IMR-90 (cell line): ENCODE results near the gene INHA. TPM values are rescaled to one million over a fixed set of nuclear protein-coding genes. Genes with fewer than 3 reads are reported as not detected.

Source experiments
- ATAC-seq: fragments of 200-7000 bp; cut with Tn5 transposase; 2 replicates; pipeline ENCODE4 v1.9.1; 2020; ENCODE audit warnings: low read depth, mild to moderate bottlenecking, moderate library complexity
- BruUV-seq: library from RNA; stranded (reverse); fragments of 400-500 nt; replicated peaks from 2 replicates; lab custom pipeline; 2021; lab: Mats Ljungman, UMichigan
- CTCF ChIA-PET: fragments of 300-600 bp; formaldehyde crosslinking; extraction: SDS; loops from one replicate; lab custom pipeline; 2021; ENCODE audit warnings: antibody characterized with exemption; lab: Yijun Ruan, JAX
- POLR2A ChIA-PET: fragments of 300-600 bp; sonication (Branson Sonifier 250); formaldehyde crosslinking; loops from one replicate; lab custom pipeline; 2022; ENCODE audit warnings: antibody characterized with exemption; ENCODE audit not compliant: unreplicated experiment; lab: Charles Lee
- DNase-seq: peaks from one replicate; pipeline ENCODE4 v3.0.0; 2013
- H2AFZ ChIP-seq: replicated peaks from 2 replicates; pipeline ENCODE3; 2013; ENCODE audit warnings: low read length, mild to moderate bottlenecking; ENCODE audit not compliant: poor library complexity
- H2AK5ac ChIP-seq: 2 replicates; pipeline ENCODE4 v1.6.1; 2013; ENCODE audit warnings: low read depth, low read length, inconsistent platforms
- H2AK9ac ChIP-seq: replicated peaks from 2 replicates; pipeline ENCODE3; 2013; ENCODE audit warnings: mild to moderate bottlenecking, low read depth, low read length, moderate library complexity; ENCODE audit not compliant: poor library complexity
- H2BK120ac ChIP-seq: 2 replicates; pipeline ENCODE4 v1.6.1; 2013; ENCODE audit warnings: low read depth, low read length, inconsistent platforms
- H2BK15ac ChIP-seq: 3 replicates; pipeline ENCODE4 v1.6.1; 2013; ENCODE audit warnings: low read depth, low read length, inconsistent platforms
- H2BK20ac ChIP-seq: 2 replicates; pipeline ENCODE4 v1.6.1; 2013; ENCODE audit warnings: low read depth, mild to moderate bottlenecking, inconsistent platforms, low read length, moderate library complexity
- H2BK5ac ChIP-seq: 2 replicates; pipeline ENCODE4 v1.6.1; 2013; ENCODE audit warnings: mild to moderate bottlenecking, low read depth, low read length, inconsistent platforms; ENCODE audit not compliant: poor library complexity, severe bottlenecking
- H3K14ac ChIP-seq: replicated peaks from 2 replicates; pipeline ENCODE4 v1.6.1; 2013; ENCODE audit warnings: low read depth, low read length, inconsistent platforms
- H3K18ac ChIP-seq: 2 replicates; pipeline ENCODE4 v1.6.1; 2013; ENCODE audit warnings: low read depth, low read length, control low read depth
- H3K23ac ChIP-seq: 2 replicates; pipeline ENCODE4 v1.6.1; 2013; ENCODE audit warnings: low read depth, low read length, inconsistent platforms
- H3K27ac ChIP-seq: 2 replicates; pipeline ENCODE4 v1.5.1; 2013; ENCODE audit warnings: mild to moderate bottlenecking, control low read depth, low read length; ENCODE audit not compliant: insufficient read depth
- H3K27me3 ChIP-seq: 2 replicates; pipeline ENCODE4 v1.6.1; 2013; ENCODE audit warnings: low read length; ENCODE audit not compliant: control insufficient read depth, insufficient read depth
- H3K36me3 ChIP-seq: 2 replicates; pipeline ENCODE4 v1.6.1; 2013; ENCODE audit warnings: low read length, mixed read lengths; ENCODE audit not compliant: control insufficient read depth, insufficient read depth
- H3K4ac ChIP-seq: 2 replicates; pipeline ENCODE4 v1.6.1; 2013; ENCODE audit warnings: low read depth, low read length, inconsistent platforms
- H3K4me1 ChIP-seq: 2 replicates; pipeline ENCODE4 v1.6.1; 2013; ENCODE audit warnings: low read length, mixed read lengths; ENCODE audit not compliant: control insufficient read depth, insufficient read depth
- H3K4me2 ChIP-seq: 2 replicates; pipeline ENCODE4 v1.6.1; 2013; ENCODE audit warnings: low read depth, mild to moderate bottlenecking, control low read depth, low read length, moderate library complexity
- H3K4me3 ChIP-seq: 2 replicates; pipeline ENCODE4 v1.5.1; 2013; ENCODE audit warnings: low read depth, mild to moderate bottlenecking, control low read depth, low read length, moderate library complexity; ENCODE audit not compliant: insufficient read depth
- H3K56ac ChIP-seq: 2 replicates; pipeline ENCODE4 v1.6.1; 2013; ENCODE audit warnings: low read length, inconsistent platforms; ENCODE audit not compliant: insufficient read depth; ENCODE audit errors: extremely low read depth
- H3K79me1 ChIP-seq, 2 experiments: 2 replicates each; pipeline ENCODE4 v1.6.1; 2013; ENCODE audit warnings: low read length in 2 of 2, inconsistent platforms in 1 of 2, low read depth in 1 of 2
- H3K9ac ChIP-seq: 2 replicates; pipeline ENCODE4 v1.6.1; 2013; ENCODE audit warnings: low read depth, low read length, control low read depth
- H3K9me1 ChIP-seq: 2 replicates; pipeline ENCODE4 v1.6.1; 2013; ENCODE audit warnings: low read length, inconsistent platforms; ENCODE audit not compliant: insufficient read depth
- H3K9me3 ChIP-seq: 2 replicates; pipeline ENCODE4 v1.6.1; 2013; ENCODE audit warnings: low read length; ENCODE audit not compliant: control insufficient read depth, insufficient read depth
- H4K20me1 ChIP-seq: 2 replicates; pipeline ENCODE4 v1.6.1; 2013; ENCODE audit warnings: low read length, inconsistent platforms; ENCODE audit not compliant: insufficient read depth
- H4K5ac ChIP-seq: 2 replicates; pipeline ENCODE4 v1.6.1; 2013; ENCODE audit warnings: mild to moderate bottlenecking, low read depth, low read length, control low read depth
- H4K8ac ChIP-seq, 2 experiments: 2 replicates each; pipeline ENCODE4 v1.6.1; 2013; ENCODE audit warnings: low read depth in 2 of 2, low read length in 2 of 2, control low read depth in 1 of 2, inconsistent platforms in 1 of 2
- H4K91ac ChIP-seq: 2 replicates; pipeline ENCODE4 v1.6.1; 2013; ENCODE audit warnings: low read depth, low read length, inconsistent platforms; ENCODE audit not compliant: insufficient read depth
- BHLHE40 ChIP-seq: fragments of 150-350 bp; IDR thresholded peaks from 2 replicates; pipeline ENCODE4 v1.6.1; 2016; ENCODE audit warnings: mild to moderate bottlenecking, low read depth, low read length
- CEBPB ChIP-seq: IDR thresholded peaks from 2 replicates; pipeline ENCODE4 v1.6.1; 2012; ENCODE audit warnings: low read depth, low read length, improper control_type of control experiment
- CHD1 ChIP-seq: IDR thresholded peaks from 2 replicates; pipeline ENCODE4 v1.6.1; 2012; ENCODE audit warnings: low read depth, low read length, improper control_type of control experiment
- ELK1 ChIP-seq: fragments of 150-350 bp; IDR thresholded peaks from 2 replicates; pipeline ENCODE4 v1.6.1; 2016; ENCODE audit warnings: low read depth, mild to moderate bottlenecking, low read length, moderate library complexity, borderline replicate concordance
- FOS ChIP-seq: fragments of 150-350 bp; IDR thresholded peaks from 2 replicates; pipeline ENCODE4 v1.6.1; 2016; ENCODE audit warnings: low read depth, low read length
- MAFK ChIP-seq: IDR thresholded peaks from 2 replicates; pipeline ENCODE4 v1.6.1; 2012; ENCODE audit warnings: low read depth, low read length, improper control_type of control experiment
- MAZ ChIP-seq: IDR thresholded peaks from 2 replicates; pipeline ENCODE4 v1.6.1; 2012; ENCODE audit warnings: low read depth, mild to moderate bottlenecking, low read length, improper control_type of control experiment, moderate library complexity, borderline replicate concordance
- MXI1 ChIP-seq: IDR thresholded peaks from 2 replicates; pipeline ENCODE4 v1.6.1; 2012; ENCODE audit warnings: low read depth, mild to moderate bottlenecking, low read length, moderate library complexity, borderline replicate concordance
- NFE2L2 ChIP-seq: fragments of 150-350 bp; IDR thresholded peaks from 2 replicates; pipeline ENCODE4 v1.6.1; 2016; ENCODE audit warnings: low read depth, mild to moderate bottlenecking, low read length
- POLR2A ChIP-seq: IDR thresholded peaks from 2 replicates; pipeline ENCODE4 v1.6.1; 2012; ENCODE audit warnings: mild to moderate bottlenecking, low read depth, low read length
- RAD21 ChIP-seq: IDR thresholded peaks from 2 replicates; pipeline ENCODE4 v1.6.1; 2012; ENCODE audit warnings: low read length, improper control_type of control experiment
- RCOR1 ChIP-seq: IDR thresholded peaks from 2 replicates; pipeline ENCODE4 v1.6.1; 2012; ENCODE audit warnings: mild to moderate bottlenecking, low read length, improper control_type of control experiment; ENCODE audit not compliant: insufficient replicate concordance
- RFX5 ChIP-seq: IDR thresholded peaks from 2 replicates; pipeline ENCODE4 v1.8.0; 2012; ENCODE audit warnings: low read depth, mild to moderate bottlenecking, low read length, moderate library complexity
- SMC3 ChIP-seq: fragments of 150-350 bp; IDR thresholded peaks from 2 replicates; pipeline ENCODE4 v1.6.1; 2016; ENCODE audit warnings: low read depth, mild to moderate bottlenecking, antibody characterized with exemption, low read length, moderate library complexity
- WGBS, 2 experiments: methylation state at CpG; one replicate each; pipeline versions ENCODE4 v1.1.5 to v1.1.7; 2013; ENCODE audit warnings: missing lambda C conversion rate in 2 of 2; ENCODE audit not compliant: insufficient read length in 1 of 2; ENCODE audit errors: extremely low coverage in 2 of 2; 5-methylcytosine and 5-hydroxymethylcytosine counted together
- dilution Hi-C: fragments of 300-500 bp; cut with HindIII; formaldehyde crosslinking; loops from one replicate; pipeline ENCODE4 v1.14.3; 2018; ENCODE audit warnings: low sequenced_read_pairs; ENCODE audit not compliant: unreplicated experiment
- in situ Hi-C: fragments of 300-500 bp; cut with MboI; formaldehyde crosslinking; loops from 3 replicates; pipeline ENCODE4 v1.14.3; 2019; ENCODE audit warnings: low sequenced_read_pairs, inconsistent platforms, mixed read lengths
- intact Hi-C: fragments of 100-400 bp; cut with micrococcal nuclease; formaldehyde crosslinking; loops from 2 replicates; pipeline ENCODE4 v1.10.0; 2022
- polyA plus RNA-seq, 3 experiments: library from polyadenylated mRNA; depleted of rRNA; stranded (reverse); fragments of >200 nt; gene quantifications; 2 replicates each; pipeline ENCODE4 v1.2.3, GENCODE V29; 2012; ENCODE audit warnings: low replicate concordance in 1 of 3
- total RNA-seq: library from RNA; depleted of rRNA; stranded (reverse); fragments of >200 nt; gene quantifications from 2 replicates; pipeline ENCODE4 v1.2.3, GENCODE V29; 2012
- TF ChIP-seq, protein P1 (sequence below): fragments of 150-350 bp; IDR thresholded peaks from 2 replicates; pipeline ENCODE4 v1.6.1; 2017; ENCODE audit warnings: mild to moderate bottlenecking, antibody characterized with exemption, low read length, low read depth
- TF ChIP-seq, protein P2 (sequence below): conservative IDR thresholded peaks from 2 replicates; pipeline ENCODE4 v1.5.1; 2012; ENCODE audit warnings: mild to moderate bottlenecking, low read depth, low read length, improper control_type of control experiment

Gene INHA
- total and polyA plus RNA-seq, 2 of the 4 experiments (the other 2 are of a cell fraction) = 0.96 TPM; not detected in 1

DNA sequence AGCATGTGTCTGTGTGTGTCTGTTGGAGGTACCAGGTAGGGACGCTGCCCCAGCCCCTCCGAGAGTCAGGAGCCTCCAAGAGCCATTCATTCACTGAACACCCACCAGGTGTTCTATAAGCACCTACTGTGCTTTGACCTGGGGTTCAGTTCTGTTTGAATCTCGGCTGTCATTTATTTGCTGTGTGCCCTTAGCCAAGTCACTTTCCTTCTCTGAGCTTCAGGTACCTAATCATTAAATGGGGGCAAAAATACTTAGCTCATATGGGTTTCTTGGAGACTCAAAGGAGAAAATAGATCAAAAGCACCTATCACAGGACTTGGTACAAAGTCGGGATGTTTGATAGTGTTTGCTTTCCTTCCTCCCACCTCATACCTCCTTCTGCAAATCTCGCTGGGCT, 44.6 kb upstream of the INHA start:
- Histone ChIP-seq H3K23ac (no peak overlapping the region), H4K91ac (no peak overlapping the region), H2AK9ac (no peak overlapping the region), H3K79me1 (no peaks in the 10 kb centered on the region), H3K4me2 (no peak overlapping the region), H2AK5ac (no peak overlapping the region), H3K27me3 (peaks cover 58% of the 10 kb centered on the region), H3K4me1 (peaks cover 3% of the 10 kb centered on the region), H2BK15ac (no peak overlapping the region), H3K18ac (no peak overlapping the region), H4K8ac (no peak overlapping the region), H3K9me3 (no peaks in the 10 kb centered on the region), H2AFZ (no peak overlapping the region), H3K4ac (no peak overlapping the region), H4K20me1 (no peaks in the 10 kb centered on the region), H2BK20ac (no peak overlapping the region), H3K56ac (no peak overlapping the region), H3K9me1 (no peaks in the 10 kb centered on the region), H2BK5ac (no peak overlapping the region), H4K5ac (no peak overlapping the region), H3K36me3 (no peaks in the 10 kb centered on the region), H3K14ac (no peak overlapping the region), H2BK120ac (no peak overlapping the region), H3K9ac (no peak overlapping the region), H3K4me3 (no peak overlapping the region), H3K27ac (no peak overlapping the region)
- BruUV-seq = no TSS peak
- intact Hi-C loops = no loop called here
- in situ Hi-C loops = no loop called here
- WGBS, 2 experiments = no CpG with 5 or more reads among the region's 5 CpGs
- dilution Hi-C loops = no loop called here
- TF ChIP-seq CEBPB (no peak), MXI1 (no peak), MAZ (no peak), SMC3 (no peak), RAD21 (no peak), BHLHE40 (no peak), CHD1 (no peak), MAFK (no peak), FOS (no peak), POLR2A (no peak), NFE2L2 (no peak), RCOR1 (no peak), ELK1 (no peak), RFX5 (no peak)
- TF ChIP-seq, protein P1, sequence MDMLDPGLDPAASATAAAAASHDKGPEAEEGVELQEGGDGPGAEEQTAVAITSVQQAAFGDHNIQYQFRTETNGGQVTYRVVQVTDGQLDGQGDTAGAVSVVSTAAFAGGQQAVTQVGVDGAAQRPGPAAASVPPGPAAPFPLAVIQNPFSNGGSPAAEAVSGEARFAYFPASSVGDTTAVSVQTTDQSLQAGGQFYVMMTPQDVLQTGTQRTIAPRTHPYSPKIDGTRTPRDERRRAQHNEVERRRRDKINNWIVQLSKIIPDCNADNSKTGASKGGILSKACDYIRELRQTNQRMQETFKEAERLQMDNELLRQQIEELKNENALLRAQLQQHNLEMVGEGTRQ = no peak
- TF ChIP-seq, protein P2, sequence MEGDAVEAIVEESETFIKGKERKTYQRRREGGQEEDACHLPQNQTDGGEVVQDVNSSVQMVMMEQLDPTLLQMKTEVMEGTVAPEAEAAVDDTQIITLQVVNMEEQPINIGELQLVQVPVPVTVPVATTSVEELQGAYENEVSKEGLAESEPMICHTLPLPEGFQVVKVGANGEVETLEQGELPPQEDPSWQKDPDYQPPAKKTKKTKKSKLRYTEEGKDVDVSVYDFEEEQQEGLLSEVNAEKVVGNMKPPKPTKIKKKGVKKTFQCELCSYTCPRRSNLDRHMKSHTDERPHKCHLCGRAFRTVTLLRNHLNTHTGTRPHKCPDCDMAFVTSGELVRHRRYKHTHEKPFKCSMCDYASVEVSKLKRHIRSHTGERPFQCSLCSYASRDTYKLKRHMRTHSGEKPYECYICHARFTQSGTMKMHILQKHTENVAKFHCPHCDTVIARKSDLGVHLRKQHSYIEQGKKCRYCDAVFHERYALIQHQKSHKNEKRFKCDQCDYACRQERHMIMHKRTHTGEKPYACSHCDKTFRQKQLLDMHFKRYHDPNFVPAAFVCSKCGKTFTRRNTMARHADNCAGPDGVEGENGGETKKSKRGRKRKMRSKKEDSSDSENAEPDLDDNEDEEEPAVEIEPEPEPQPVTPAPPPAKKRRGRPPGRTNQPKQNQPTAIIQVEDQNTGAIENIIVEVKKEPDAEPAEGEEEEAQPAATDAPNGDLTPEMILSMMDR = no peak
- CTCF ChIA-PET = interaction anchor here (0.6 to 1.9 kb wide), 2 partner anchors 32 to 182 kb away, joined by 3 to 6 read pairs; a partner anchor contains a TSS
- no peak for DNase-seq
- no peak for ATAC-seq
- POLR2A ChIA-PET = no interaction called here
